HL-60 (cell line): ENCODE results near the gene FGF14.

Experiments used
- POLR2AphosphoS5 ChIP-seq: IDR thresholded peaks from 2 replicates; pipeline ENCODE4 v1.6.1; 2012; ENCODE audit warnings: low read depth
- TF ChIP-seq, protein P1 (sequence below): IDR thresholded peaks from 2 replicates; pipeline ENCODE4 v1.6.1; 2012; ENCODE audit warnings: low read depth; ENCODE audit not compliant: insufficient replicate concordance
- TF ChIP-seq, protein P2 (sequence below): IDR thresholded peaks from one replicate; pipeline ENCODE4 v1.5.1; 2011; ENCODE audit warnings: low read length, control low read depth, inconsistent platforms; ENCODE audit not compliant: insufficient read depth

DNA sequence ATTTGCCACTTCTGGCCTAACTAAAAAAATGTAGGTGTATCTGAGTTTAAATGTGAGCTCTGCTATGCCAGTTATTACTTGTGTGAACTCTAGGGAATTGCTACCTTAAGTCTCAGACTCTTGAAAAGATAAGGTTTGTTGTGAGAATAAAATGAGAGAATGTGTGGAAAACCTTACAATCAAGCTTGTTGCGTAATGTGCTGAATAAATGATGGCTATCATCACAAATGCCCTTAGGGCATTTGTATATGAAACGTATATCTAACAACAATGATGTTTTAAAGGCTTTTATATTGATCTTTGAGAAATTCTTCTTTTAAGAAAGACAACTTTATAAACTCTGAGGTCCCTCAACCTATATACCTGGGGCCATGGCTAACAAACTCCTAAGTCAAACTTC lies 564.6 kb downstream of the FGF14 start:
- TF ChIP-seq, protein P1, sequence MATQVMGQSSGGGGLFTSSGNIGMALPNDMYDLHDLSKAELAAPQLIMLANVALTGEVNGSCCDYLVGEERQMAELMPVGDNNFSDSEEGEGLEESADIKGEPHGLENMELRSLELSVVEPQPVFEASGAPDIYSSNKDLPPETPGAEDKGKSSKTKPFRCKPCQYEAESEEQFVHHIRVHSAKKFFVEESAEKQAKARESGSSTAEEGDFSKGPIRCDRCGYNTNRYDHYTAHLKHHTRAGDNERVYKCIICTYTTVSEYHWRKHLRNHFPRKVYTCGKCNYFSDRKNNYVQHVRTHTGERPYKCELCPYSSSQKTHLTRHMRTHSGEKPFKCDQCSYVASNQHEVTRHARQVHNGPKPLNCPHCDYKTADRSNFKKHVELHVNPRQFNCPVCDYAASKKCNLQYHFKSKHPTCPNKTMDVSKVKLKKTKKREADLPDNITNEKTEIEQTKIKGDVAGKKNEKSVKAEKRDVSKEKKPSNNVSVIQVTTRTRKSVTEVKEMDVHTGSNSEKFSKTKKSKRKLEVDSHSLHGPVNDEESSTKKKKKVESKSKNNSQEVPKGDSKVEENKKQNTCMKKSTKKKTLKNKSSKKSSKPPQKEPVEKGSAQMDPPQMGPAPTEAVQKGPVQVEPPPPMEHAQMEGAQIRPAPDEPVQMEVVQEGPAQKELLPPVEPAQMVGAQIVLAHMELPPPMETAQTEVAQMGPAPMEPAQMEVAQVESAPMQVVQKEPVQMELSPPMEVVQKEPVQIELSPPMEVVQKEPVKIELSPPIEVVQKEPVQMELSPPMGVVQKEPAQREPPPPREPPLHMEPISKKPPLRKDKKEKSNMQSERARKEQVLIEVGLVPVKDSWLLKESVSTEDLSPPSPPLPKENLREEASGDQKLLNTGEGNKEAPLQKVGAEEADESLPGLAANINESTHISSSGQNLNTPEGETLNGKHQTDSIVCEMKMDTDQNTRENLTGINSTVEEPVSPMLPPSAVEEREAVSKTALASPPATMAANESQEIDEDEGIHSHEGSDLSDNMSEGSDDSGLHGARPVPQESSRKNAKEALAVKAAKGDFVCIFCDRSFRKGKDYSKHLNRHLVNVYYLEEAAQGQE = no peak
- TF ChIP-seq, protein P2, sequence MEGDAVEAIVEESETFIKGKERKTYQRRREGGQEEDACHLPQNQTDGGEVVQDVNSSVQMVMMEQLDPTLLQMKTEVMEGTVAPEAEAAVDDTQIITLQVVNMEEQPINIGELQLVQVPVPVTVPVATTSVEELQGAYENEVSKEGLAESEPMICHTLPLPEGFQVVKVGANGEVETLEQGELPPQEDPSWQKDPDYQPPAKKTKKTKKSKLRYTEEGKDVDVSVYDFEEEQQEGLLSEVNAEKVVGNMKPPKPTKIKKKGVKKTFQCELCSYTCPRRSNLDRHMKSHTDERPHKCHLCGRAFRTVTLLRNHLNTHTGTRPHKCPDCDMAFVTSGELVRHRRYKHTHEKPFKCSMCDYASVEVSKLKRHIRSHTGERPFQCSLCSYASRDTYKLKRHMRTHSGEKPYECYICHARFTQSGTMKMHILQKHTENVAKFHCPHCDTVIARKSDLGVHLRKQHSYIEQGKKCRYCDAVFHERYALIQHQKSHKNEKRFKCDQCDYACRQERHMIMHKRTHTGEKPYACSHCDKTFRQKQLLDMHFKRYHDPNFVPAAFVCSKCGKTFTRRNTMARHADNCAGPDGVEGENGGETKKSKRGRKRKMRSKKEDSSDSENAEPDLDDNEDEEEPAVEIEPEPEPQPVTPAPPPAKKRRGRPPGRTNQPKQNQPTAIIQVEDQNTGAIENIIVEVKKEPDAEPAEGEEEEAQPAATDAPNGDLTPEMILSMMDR = no peak
- no peak for TF ChIP-seq POLR2AphosphoS5
